Panc1 (cell line): ENCODE measurements around the gene RHOJ. TPM values are rescaled to one million over a fixed set of nuclear protein-coding genes. Genes with fewer than 3 reads are reported as not detected.

Source experiments
- ATAC-seq: fragments of 200-7000 bp; cut with Tn5 transposase; 2 replicates; pipeline ENCODE4 v1.9.1; 2020; ENCODE audit warnings: mild to moderate bottlenecking, moderate library complexity
- BruUV-seq: library from RNA; stranded (reverse); fragments of 400-500 nt; replicated peaks from 2 replicates; lab custom pipeline; 2021; lab: Mats Ljungman, UMichigan
- CTCF ChIA-PET: fragments of 300-600 bp; sonication (Branson Sonifier 250); formaldehyde crosslinking; loops from one replicate; lab custom pipeline; 2022; ENCODE audit warnings: antibody characterized with exemption; lab: Charles Lee
- POLR2A ChIA-PET: fragments of 300-600 bp; sonication (Branson Sonifier 250); formaldehyde crosslinking; loops from one replicate; lab custom pipeline; 2022; ENCODE audit warnings: antibody characterized with exemption; lab: Charles Lee
- DNase-seq: peaks from one replicate; pipeline ENCODE4 v3.0.0-alpha.2; 2010; ENCODE audit warnings: low read depth, low spot score
- H3K27ac ChIP-seq: 2 replicates; pipeline ENCODE4 v1.5.1; 2011; ENCODE audit warnings: mild to moderate bottlenecking, low read length, inconsistent platforms
- H3K27me3 ChIP-seq: fragments of 200-500 bp; sonication (Bioruptor generic); 2 replicates; pipeline ENCODE4 v1.6.0; 2014; ENCODE audit warnings: low read length, inconsistent platforms; ENCODE audit not compliant: control insufficient read depth, insufficient read depth
- H3K36me3 ChIP-seq: fragments of 200-500 bp; sonication (Bioruptor generic); 2 replicates; pipeline ENCODE4 v1.5.1; 2014; ENCODE audit warnings: inconsistent platforms, mild to moderate bottlenecking, low read length, moderate library complexity; ENCODE audit not compliant: control insufficient read depth, insufficient read depth
- H3K4me1 ChIP-seq: 2 replicates; pipeline ENCODE4 v1.5.1; 2011; ENCODE audit warnings: inconsistent platforms, mild to moderate bottlenecking, low read length, moderate library complexity; ENCODE audit not compliant: control insufficient read depth, insufficient read depth
- H3K4me3 ChIP-seq, 2 experiments: 2 replicates each; pipeline ENCODE4 v1.5.1; 2011 to 2012; ENCODE audit warnings: low read depth in 2 of 2, low read length in 2 of 2, mild to moderate bottlenecking in 2 of 2, inconsistent platforms in 1 of 2, moderate library complexity in 1 of 2
- H3K9me3 ChIP-seq: fragments of 200-500 bp; sonication (Bioruptor generic); 2 replicates; pipeline ENCODE4 v1.5.1; 2014; ENCODE audit warnings: low read depth, mild to moderate bottlenecking, inconsistent platforms, low read length, moderate library complexity; ENCODE audit not compliant: control insufficient read depth, insufficient read depth
- CTCF ChIP-seq: fragments of 450-650 bp; IDR thresholded peaks from 2 replicates; pipeline ENCODE4 v1.5.1; 2017; ENCODE audit warnings: mild to moderate bottlenecking
- POLR2AphosphoS5 ChIP-seq: IDR thresholded peaks from 2 replicates; pipeline ENCODE4 v1.6.1; 2012; ENCODE audit warnings: mild to moderate bottlenecking, low read depth, low read length, moderate library complexity
- SIN3A ChIP-seq: IDR thresholded peaks from 2 replicates; pipeline ENCODE4 v1.6.1; 2012; ENCODE audit warnings: low read depth, mild to moderate bottlenecking, low read length, moderate library complexity, borderline replicate concordance; ENCODE audit not compliant: insufficient read depth
- TCF7L2 ChIP-seq: IDR thresholded peaks from 2 replicates; pipeline ENCODE4 v1.6.1; 2011; ENCODE audit warnings: mild to moderate bottlenecking, low read depth, low read length, inconsistent platforms
- in situ Hi-C: cut with HindIII; loops from 2 replicates; pipeline ENCODE4 v1.10.0; 2016; ENCODE audit warnings: low sequenced_read_pairs, low pct_unique_long_range_greater_than_20kb
- intact Hi-C: fragments of 100-400 bp; cut with micrococcal nuclease; formaldehyde crosslinking; loops from one replicate; pipeline ENCODE4 v1.10.0; 2022; ENCODE audit not compliant: unreplicated experiment
- total RNA-seq: library from RNA; stranded (reverse); gene quantifications from one replicate; pipeline ENCODE4 v1.2.1, GENCODE V29; 2021; ENCODE audit not compliant: unreplicated experiment
- TF ChIP-seq, protein P1 (sequence below), 2 experiments: IDR thresholded peaks; 2 replicates each; pipeline ENCODE4 v1.6.1; 2011 to 2012; ENCODE audit warnings: low read depth in 2 of 2, control low read depth in 1 of 2, low read length in 1 of 2, mild to moderate bottlenecking in 1 of 2, moderate library complexity in 1 of 2; ENCODE audit not compliant: insufficient read depth in 1 of 2

RHOJ gene
- total RNA-seq, 1 experiment from 2014 or later: 0.28 TPM

GRCh38 chr14:63240221-63240620 is 36.0 kb downstream of the RHOJ start:
- CTCF ChIA-PET: no interaction called here
- POLR2A ChIA-PET: no interaction called here
- no TSS peak for BruUV-seq

DNA sequence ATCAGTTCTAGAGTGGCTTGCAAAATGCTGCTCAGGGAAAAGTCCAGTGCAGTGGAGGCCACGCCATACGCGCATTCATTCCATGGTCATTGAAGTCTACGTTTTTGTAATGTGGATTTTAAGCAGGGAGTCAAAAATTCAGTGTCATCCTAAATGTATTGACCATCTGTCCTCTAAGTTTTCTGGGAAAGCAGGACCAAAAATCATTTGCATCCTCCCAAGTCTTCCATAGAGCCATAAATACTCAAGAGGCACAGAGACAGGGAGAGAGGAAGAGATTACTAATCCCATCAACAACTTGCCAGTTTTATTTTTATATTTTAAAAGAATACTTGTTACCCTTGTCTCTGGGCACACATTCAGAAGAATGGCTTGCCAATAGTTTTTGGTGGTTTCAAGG is 36.9 kb downstream of the RHOJ start:
- ChIA-PET POLR2A (no interaction called here), CTCF (no interaction called here)
- no peaks in the 10 kb centered on the region for H3K36me3 ChIP-seq
- intact Hi-C loops: no loop called here
- H3K9me3 ChIP-seq: no peaks in the 10 kb centered on the region
- H3K4me1 ChIP-seq: no peaks in the 10 kb centered on the region
- no peak for DNase-seq
- H3K4me3 ChIP-seq: no peak overlapping the region
- TF ChIP-seq CTCF: no peak
- no peak for TF ChIP-seq POLR2AphosphoS5
- TF ChIP-seq, protein P1, sequence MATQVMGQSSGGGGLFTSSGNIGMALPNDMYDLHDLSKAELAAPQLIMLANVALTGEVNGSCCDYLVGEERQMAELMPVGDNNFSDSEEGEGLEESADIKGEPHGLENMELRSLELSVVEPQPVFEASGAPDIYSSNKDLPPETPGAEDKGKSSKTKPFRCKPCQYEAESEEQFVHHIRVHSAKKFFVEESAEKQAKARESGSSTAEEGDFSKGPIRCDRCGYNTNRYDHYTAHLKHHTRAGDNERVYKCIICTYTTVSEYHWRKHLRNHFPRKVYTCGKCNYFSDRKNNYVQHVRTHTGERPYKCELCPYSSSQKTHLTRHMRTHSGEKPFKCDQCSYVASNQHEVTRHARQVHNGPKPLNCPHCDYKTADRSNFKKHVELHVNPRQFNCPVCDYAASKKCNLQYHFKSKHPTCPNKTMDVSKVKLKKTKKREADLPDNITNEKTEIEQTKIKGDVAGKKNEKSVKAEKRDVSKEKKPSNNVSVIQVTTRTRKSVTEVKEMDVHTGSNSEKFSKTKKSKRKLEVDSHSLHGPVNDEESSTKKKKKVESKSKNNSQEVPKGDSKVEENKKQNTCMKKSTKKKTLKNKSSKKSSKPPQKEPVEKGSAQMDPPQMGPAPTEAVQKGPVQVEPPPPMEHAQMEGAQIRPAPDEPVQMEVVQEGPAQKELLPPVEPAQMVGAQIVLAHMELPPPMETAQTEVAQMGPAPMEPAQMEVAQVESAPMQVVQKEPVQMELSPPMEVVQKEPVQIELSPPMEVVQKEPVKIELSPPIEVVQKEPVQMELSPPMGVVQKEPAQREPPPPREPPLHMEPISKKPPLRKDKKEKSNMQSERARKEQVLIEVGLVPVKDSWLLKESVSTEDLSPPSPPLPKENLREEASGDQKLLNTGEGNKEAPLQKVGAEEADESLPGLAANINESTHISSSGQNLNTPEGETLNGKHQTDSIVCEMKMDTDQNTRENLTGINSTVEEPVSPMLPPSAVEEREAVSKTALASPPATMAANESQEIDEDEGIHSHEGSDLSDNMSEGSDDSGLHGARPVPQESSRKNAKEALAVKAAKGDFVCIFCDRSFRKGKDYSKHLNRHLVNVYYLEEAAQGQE (IDR thresholded peaks at IDR 0.05; ENCODE audit: insufficient read depth in 1 of 2, low read depth in 2 of 2, low read length in 1 of 2): no peak
- TF ChIP-seq SIN3A: no peak
- TF ChIP-seq TCF7L2: no peak
- H3K27me3 ChIP-seq: no peaks in the 10 kb centered on the region
- in situ Hi-C loops: no loop called here
- no TSS peak for BruUV-seq
- no peak for ATAC-seq
- H3K27ac ChIP-seq: no peak overlapping the region

More at GRCh38 chr14:63240221-63240620, 36.0 kb downstream of the RHOJ start:
- no peaks in the 10 kb centered on the region for H3K9me3 ChIP-seq
- DNase-seq: no peak
- no peaks in the 10 kb centered on the region for H3K36me3 ChIP-seq
- in situ Hi-C loops (no loop called here), intact Hi-C loops (no loop called here)
- no peak overlapping the region for H3K27ac ChIP-seq
- H3K4me1 ChIP-seq: no peaks in the 10 kb centered on the region
- TF ChIP-seq CTCF (no peak), SIN3A (no peak), POLR2AphosphoS5 (no peak), TCF7L2 (no peak)
- TF ChIP-seq, protein P1 (IDR thresholded peaks at IDR 0.05; ENCODE audit: insufficient read depth in 1 of 2, low read depth in 2 of 2, low read length in 1 of 2): no peak
- H3K27me3 ChIP-seq: no peaks in the 10 kb centered on the region
- no peak for ATAC-seq
- H3K4me3 ChIP-seq: no peak overlapping the region
